ENCODE measurements around the gene ATXN10.

The ATXN10 gene

DNA sequence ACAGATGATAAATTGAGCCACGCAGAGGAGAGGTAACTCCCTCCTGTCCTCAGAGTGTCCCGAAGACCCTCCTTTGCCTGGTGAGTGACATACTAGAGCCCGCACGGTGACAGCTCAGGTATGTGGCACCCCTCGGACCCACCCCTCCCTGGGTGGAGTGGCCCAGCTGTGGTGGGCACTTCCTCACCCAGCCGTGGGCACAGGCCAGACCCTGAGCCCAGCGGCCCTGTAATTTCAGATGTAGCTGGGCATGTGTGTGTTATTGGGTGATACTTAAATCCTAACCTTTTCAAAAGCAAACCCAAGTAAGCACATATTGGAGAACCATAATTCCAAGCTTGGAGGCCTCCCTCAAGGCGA, 212.2 kb downstream of the ATXN10 start:
- no peak for DNase-seq (ENCODE audit: extremely low spot score)
- TF ChIP-seq, protein P1, sequence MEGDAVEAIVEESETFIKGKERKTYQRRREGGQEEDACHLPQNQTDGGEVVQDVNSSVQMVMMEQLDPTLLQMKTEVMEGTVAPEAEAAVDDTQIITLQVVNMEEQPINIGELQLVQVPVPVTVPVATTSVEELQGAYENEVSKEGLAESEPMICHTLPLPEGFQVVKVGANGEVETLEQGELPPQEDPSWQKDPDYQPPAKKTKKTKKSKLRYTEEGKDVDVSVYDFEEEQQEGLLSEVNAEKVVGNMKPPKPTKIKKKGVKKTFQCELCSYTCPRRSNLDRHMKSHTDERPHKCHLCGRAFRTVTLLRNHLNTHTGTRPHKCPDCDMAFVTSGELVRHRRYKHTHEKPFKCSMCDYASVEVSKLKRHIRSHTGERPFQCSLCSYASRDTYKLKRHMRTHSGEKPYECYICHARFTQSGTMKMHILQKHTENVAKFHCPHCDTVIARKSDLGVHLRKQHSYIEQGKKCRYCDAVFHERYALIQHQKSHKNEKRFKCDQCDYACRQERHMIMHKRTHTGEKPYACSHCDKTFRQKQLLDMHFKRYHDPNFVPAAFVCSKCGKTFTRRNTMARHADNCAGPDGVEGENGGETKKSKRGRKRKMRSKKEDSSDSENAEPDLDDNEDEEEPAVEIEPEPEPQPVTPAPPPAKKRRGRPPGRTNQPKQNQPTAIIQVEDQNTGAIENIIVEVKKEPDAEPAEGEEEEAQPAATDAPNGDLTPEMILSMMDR (IDR thresholded peaks at IDR 0.05; ENCODE audit: control extremely low read depth, extremely low read depth, low read depth, missing control alignments) = no peak
- CTCF ChIA-PET = no interaction called here
- POLR2A ChIA-PET = no interaction called here

DNA sequence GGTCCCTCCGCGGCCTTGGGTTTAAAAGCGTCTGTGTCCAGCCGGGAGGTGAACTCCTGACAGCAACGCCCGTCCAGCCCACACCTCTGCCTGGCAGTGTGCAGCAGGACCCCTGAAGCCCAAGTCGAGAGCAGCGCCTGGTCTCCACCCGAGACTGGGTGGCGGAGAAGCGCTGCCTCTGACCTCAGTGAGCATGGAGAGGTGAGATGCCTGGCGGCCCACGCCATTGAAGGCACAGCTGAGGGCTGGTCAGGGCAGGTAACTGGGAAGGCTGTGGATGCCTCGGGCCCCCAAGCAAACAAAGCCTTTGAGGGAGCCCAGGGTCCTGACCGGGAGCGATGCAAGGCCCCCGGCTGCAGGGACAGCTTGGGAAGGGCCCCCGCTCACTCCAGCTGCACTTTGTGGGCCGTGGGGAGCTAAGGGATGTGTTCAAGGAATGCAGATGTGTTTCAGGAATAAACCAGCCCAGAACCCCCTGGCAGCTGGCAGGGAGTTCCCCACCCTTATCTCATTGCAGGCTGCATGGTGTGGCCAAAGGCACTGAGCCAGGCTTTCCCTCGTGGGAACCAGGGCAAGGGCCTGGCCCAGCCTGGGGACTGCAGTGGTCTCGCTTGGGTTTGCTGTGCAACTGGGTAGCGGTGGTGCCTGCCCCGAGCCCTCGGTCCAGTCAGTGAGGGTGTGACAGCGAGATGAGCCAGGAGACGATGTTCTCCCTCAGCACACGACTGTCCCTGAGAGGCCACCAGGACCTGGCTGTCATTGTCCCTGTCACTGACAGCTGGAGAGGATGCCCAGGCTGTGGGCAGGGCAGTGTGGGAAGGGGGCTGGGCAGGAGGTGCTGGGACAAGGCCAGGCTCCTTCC, 212.8 kb downstream of the ATXN10 start:
- TF ChIP-seq, protein P1 (IDR thresholded peaks at IDR 0.05; ENCODE audit: control extremely low read depth, extremely low read depth, low read depth, missing control alignments) = no peak
- no peak for DNase-seq (ENCODE audit: extremely low spot score)
- POLR2A ChIA-PET = no interaction called here
- CTCF ChIA-PET = no interaction called here

DNA sequence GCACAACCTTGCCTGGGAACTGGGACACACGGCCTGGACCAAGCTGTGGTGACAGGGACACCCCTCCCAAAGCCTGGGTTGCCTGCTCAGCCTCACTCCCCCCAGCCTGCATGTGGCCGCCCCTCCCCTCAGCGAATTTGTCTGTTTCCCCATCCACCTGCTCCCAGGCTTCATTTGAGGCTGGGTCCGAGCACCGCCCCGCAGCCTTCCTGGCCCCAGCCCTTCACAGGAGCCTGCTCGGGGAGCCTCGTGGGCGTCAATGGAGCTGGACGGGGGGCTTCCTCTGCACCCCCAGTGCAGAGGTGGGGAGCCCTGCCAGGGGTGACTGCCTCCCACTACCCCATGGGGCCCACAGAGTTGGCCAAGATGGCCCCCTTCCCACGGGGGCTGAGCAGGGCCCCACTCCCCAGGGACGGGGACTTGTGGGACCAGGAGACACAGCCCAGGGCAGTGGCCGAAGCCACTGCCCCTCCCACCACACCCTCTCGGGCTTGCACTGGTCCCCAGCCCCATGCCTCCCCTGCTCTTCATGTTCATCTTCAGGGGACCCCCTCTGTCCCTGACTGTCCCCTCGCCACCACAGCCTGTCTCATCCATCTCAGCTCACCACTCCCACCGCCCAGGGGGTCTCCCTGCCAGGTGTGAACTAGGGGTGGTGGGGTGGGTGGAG, 213.7 kb downstream of the ATXN10 start:
- CTCF ChIA-PET = no interaction called here
- DNase-seq (ENCODE audit: extremely low spot score) = no peak
- TF ChIP-seq, protein P1 (IDR thresholded peaks at IDR 0.05; ENCODE audit: control extremely low read depth, extremely low read depth, low read depth, missing control alignments) = no peak
- POLR2A ChIA-PET = no interaction called here

- DNase-seq (ENCODE audit: extremely low spot score) = no peak
Observed at GRCh38 chr22:45885941-45886395, 214.3 kb downstream of the ATXN10 start.

GRCh38 chr22:45886540-45886939, 214.9 kb downstream of the ATXN10 start:
- TF ChIP-seq, protein P1 (IDR thresholded peaks at IDR 0.05; ENCODE audit: control extremely low read depth, extremely low read depth, low read depth, missing control alignments) = no peak
- ChIA-PET POLR2A (no interaction called here), CTCF (no interaction called here)
- DNase-seq (ENCODE audit: extremely low spot score) = no peak

More at GRCh38 chr22:45885941-45886395, 214.3 kb downstream of the ATXN10 start:
- TF ChIP-seq, protein P1 (IDR thresholded peaks at IDR 0.05; ENCODE audit: control extremely low read depth, extremely low read depth, low read depth, missing control alignments) = no peak
- CTCF ChIA-PET = no interaction called here
- POLR2A ChIA-PET = no interaction called here

DNA sequence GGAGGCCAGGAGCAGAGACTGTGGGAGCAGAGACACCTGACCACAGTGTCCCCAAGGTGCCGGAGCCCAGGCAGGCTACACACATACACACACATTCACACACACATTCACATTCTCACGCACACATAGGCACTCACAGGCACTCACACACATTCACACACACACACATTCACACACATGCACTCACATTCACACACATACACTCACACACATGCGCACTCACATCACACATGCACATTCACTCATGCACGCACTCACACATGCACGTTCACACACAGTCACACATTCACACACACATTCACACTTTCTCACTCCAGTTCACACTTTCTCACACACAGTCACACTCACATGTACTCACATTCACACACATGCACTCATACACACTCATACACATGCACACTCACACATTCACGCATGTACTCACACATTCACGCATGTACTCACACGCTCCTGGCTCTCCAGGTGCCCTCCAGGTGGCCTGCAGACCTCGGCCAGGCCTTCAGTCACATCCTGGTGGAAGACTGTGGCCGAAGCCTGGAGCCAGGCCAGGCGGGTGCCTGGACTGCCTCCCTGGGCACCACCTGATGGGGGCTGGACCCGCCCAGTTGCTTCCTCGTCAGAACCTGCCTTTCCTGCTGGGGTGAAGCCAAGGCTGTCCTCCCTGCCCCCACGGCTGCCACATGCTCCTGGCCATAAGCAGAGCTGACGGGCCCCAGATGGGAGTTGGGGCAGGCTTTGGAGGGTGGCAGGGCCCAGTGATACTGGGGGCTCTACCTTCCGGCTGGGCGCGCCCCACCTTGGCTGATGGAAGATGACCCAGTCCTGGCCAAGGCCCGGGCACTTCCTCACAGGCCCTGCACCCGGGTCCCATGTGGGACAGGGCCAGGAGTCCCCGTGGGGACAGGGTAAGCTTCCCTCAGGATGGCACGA, 215.8 kb downstream of the ATXN10 start:
- POLR2A ChIA-PET = no interaction called here
- TF ChIP-seq, protein P1 (IDR thresholded peaks at IDR 0.05; ENCODE audit: control extremely low read depth, extremely low read depth, low read depth, missing control alignments) = no peak
- no peak for DNase-seq (ENCODE audit: extremely low spot score)
- CTCF ChIA-PET = interaction anchor here (1.4 kb wide), 1 partner anchor 9 kb away, joined by 3 read pairs; no protein-coding TSS in a partner anchor

Data from GM10248 (cell line).